Heart left ventricle (tissue), 13 donors: Measurements from ENCODE around the gene PCYT1A.

Source experiments
- POLR2A ChIP-seq, 2 donors: fragments of 450-650 bp; IDR thresholded peaks; one replicate each; pipeline ENCODE4 v1.6.1; 2017; ENCODE audit warnings: antibody characterized with exemption in 2 of 2, mild to moderate bottlenecking in 2 of 2, moderate library complexity in 2 of 2
- TF ChIP-seq, protein P1 (sequence below), 12 donors: fragments of 200-600 bp; sonication (generic) in 4 of 12; IDR thresholded peaks; one replicate each; pipeline versions ENCODE4 v1.5.0 to v1.8.0; 2018 to 2022; ENCODE audit warnings: antibody characterized with exemption in 12 of 12, mild to moderate bottlenecking in 5 of 12
- donor health status: ischemic (EF 13 %, LVEDD 7.1; RV severe dilation, severe dysfunction).
- donor health status: DM: no; HTN: yes; CAD: no.
- donor health status: DM: no; HTN: no; CAD: no.
- donor health status: ischemic (EF 25% LVEDD 6.9; RV normal size, moderate dysfunction).
- donor health status: ischemic (EF 25% LVEDD 5.7; RV mildly dilated, moderate dysfunction).
- donor health status: ischemic (EF 35%, LVEDD 5.7; RV mildly dilated, moderate dysfunction).
- donor health status: nonischemic (EF 11% LVEDD 7.7; RV severe dilation, severe dysfunction).
- donor health status: DM: yes; HTN: yes; CAD: no.
- donor health status: PGD.
- donor health status: ischemic (EF 29% LVEDD 5.4; RV normal size, mild dysfunction).
- donor health status: nonischemic (EF 23%, LVEDD 6.1; RV moderate dilation, normal function).

DNA sequence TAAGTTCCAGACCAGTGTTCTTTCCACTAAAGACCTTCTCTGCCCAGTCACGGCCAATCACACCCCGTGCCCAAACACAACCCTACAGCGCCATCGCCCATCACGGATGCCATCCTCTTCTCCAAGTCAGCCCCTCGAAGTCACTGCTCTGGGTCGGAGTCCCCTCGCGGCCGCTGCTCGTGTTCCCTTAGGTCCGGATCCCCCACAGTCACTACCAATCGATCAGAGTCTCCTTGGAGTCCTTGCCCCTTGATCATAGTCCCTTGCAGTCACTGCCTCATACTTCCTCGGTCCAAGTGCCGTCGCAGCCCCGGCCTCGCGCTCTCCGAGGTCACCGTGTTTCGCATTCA lies 461 bp downstream of the PCYT1A start:
- TF ChIP-seq POLR2A (IDR thresholded peaks at IDR 0.05) = no peak
- TF ChIP-seq, protein P1, sequence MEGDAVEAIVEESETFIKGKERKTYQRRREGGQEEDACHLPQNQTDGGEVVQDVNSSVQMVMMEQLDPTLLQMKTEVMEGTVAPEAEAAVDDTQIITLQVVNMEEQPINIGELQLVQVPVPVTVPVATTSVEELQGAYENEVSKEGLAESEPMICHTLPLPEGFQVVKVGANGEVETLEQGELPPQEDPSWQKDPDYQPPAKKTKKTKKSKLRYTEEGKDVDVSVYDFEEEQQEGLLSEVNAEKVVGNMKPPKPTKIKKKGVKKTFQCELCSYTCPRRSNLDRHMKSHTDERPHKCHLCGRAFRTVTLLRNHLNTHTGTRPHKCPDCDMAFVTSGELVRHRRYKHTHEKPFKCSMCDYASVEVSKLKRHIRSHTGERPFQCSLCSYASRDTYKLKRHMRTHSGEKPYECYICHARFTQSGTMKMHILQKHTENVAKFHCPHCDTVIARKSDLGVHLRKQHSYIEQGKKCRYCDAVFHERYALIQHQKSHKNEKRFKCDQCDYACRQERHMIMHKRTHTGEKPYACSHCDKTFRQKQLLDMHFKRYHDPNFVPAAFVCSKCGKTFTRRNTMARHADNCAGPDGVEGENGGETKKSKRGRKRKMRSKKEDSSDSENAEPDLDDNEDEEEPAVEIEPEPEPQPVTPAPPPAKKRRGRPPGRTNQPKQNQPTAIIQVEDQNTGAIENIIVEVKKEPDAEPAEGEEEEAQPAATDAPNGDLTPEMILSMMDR (IDR thresholded peaks at IDR 0.05) = no peak
